ENCODE results near the gene RAPGEF3. TPM values are rescaled to one million over a fixed set of nuclear protein-coding genes. Genes with fewer than 3 reads are reported as not detected.

Gene RAPGEF3
- total RNA-seq, 6 experiments from 2014 or later = 2.0 to 4.1 (median 3.1) TPM

DNA sequence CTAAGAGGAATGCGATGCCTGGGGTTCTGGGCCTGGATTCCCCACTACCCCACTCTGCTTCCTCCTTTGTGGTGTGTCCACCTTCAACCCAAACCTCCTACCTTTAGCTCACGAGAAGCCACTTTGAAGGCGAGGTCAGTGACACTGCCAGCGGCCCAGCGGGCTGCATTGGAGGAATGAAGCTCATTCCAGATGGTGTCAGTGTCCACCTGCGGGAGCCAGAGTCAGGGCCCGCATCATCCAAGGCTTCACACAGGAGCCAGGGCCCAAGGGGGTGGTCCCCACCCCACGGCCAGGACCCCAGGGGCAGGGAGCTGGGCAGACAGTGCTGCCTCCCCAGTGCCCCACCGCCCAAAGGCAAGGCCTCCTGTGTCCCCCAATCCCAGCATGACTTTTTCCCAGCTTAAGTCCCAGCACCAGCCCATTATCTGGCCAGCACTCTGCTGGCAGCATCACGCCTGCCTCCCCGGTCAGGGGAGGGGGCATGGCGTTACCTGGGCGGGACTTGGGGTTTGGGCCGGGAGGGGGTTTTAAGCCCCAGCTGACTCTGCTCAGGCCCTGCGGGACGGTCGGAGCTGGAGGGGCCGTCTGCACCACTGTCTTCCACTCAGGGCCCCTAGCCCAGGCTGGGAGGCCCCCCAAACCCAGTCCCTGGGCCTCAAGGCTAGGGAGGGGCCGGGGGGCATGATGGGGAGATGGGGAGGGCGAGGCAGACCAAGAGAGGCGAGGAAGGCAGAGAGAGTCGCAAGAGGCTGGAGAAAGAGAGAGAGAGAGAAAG lies 31.2 kb upstream of the RAPGEF3 start:
- Mint-ChIP-seq H3K27ac (no peak overlapping the region), H3K4me1 (ENCODE audit: low read depth) (no peaks in the 10 kb centered on the region), H3K36me3 (ENCODE audit: low read depth) (peaks cover 22% of the 10 kb centered on the region), H3K9me3 (no peaks in the 10 kb centered on the region), H3K27me3 (ENCODE audit: insufficient read depth) (peaks cover 2% of the 10 kb centered on the region), H3K4me3 (no peak overlapping the region)
- DNase-seq = no peak
- TF ChIP-seq, protein P1, sequence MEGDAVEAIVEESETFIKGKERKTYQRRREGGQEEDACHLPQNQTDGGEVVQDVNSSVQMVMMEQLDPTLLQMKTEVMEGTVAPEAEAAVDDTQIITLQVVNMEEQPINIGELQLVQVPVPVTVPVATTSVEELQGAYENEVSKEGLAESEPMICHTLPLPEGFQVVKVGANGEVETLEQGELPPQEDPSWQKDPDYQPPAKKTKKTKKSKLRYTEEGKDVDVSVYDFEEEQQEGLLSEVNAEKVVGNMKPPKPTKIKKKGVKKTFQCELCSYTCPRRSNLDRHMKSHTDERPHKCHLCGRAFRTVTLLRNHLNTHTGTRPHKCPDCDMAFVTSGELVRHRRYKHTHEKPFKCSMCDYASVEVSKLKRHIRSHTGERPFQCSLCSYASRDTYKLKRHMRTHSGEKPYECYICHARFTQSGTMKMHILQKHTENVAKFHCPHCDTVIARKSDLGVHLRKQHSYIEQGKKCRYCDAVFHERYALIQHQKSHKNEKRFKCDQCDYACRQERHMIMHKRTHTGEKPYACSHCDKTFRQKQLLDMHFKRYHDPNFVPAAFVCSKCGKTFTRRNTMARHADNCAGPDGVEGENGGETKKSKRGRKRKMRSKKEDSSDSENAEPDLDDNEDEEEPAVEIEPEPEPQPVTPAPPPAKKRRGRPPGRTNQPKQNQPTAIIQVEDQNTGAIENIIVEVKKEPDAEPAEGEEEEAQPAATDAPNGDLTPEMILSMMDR (IDR thresholded peaks at IDR 0.05) = no peak

DNA sequence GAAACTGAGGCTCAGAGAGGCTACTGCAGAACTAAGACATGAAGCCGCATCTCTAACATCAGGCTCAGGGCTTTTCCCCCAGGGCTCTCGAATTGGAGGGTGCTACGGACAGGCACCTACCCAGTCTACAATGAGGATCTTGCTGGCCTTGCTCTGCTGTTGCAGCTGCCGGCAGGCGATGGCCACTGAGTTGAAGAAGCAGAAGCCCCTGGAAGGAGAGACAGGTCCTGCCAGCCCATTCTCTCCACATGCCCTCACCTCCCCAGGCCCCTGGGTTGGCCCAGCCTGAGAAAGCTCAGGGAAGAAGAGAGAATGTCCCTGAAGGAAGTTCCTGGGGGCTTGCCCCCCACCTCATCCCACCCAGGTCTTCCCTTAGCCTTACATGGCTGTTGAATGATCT lies 30.5 kb upstream of the RAPGEF3 start:
- Mint-ChIP-seq H3K4me1 (ENCODE audit: low read depth) (no peaks in the 10 kb centered on the region), H3K4me3 (no peak overlapping the region), H3K27ac (no peak overlapping the region), H3K9me3 (no peaks in the 10 kb centered on the region), H3K27me3 (ENCODE audit: insufficient read depth) (no peaks in the 10 kb centered on the region; the same call in none of the 2 replicates), H3K36me3 (ENCODE audit: low read depth) (peaks cover 22% of the 10 kb centered on the region)
- TF ChIP-seq, protein P1 (IDR thresholded peaks at IDR 0.05) = no peak
- DNase-seq = no peak

DNA sequence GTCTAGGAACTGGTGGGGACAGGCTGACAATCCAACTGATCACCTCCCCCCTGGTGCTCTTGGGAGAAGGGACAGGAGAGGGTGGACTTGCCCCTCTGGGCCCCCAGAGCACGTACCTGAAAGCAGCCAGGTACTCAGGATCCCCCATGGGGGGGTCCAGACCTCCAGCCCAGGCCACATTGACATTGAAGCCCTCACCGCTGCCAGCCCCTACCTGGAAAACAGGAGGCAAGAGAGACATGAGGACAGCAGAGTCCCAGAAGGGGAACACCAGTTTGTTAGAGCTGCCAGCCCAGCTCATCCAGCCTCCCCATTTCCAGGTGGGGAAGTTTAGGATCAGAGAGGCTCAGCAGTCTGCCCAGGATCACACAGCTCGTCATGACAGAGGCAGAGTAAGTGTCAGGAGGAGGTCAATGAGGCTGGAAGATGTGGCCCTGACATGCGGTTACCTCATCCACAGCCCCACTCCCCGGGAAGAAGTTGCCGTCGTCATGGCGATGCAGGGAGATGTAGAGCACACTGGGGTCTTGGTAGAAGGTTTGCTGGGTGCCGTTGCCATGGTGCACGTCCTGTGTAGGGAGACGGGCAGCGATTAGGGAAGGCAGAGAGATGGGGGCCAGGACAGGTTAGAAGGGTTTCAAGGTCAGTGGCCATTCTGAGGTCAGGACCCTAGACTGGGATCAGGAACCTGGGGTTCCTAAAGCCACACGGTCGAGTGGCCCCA lies 29.1 kb upstream of the RAPGEF3 start:
- Mint-ChIP-seq H3K36me3 (ENCODE audit: low read depth) (peaks cover 13% of the 10 kb centered on the region), H3K4me1 (ENCODE audit: low read depth) (no peaks in the 10 kb centered on the region), H3K9me3 (no peaks in the 10 kb centered on the region), H3K27ac (no peak overlapping the region), H3K27me3 (ENCODE audit: insufficient read depth) (peaks cover 2% of the 10 kb centered on the region), H3K4me3 (no peak overlapping the region)
- TF ChIP-seq, protein P1 (IDR thresholded peaks at IDR 0.05) = no peak
- DNase-seq = no peak

DNA sequence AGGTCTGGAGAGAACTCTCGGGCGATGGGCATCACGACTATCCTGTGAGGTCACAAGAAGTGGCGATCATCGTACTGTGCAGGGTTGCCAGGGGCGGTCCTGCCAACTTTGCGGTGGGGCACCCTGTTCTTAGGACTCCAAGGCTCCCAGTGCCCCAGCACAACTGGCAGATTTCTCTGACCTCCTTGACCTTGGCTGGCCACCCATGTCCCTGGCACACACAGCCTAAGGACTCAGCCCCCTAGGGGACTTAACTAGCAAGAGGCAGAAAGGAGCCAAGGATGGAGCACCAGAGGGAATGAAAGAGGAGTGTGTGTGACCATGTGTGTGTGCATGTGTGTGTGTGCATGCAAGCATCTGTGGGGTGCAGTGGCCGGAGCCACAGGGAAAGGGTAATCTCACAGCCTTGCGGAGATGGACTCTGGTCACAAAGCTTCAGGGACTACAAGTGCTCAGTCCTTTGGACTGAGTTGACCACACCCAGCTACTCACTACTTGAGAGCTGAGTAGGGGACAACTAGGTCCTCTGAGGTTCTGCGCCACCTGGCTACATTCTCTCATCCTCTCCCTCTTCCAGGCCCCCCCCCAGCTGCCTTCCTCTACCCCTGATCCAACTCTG lies 28.1 kb upstream of the RAPGEF3 start:
- H3K36me3 Mint-ChIP-seq (ENCODE audit: low read depth) = peaks cover 9% of the 10 kb centered on the region
- no peaks in the 10 kb centered on the region for H3K9me3 Mint-ChIP-seq
- H3K4me1 Mint-ChIP-seq (ENCODE audit: low read depth) = no peaks in the 10 kb centered on the region
- TF ChIP-seq, protein P1 (IDR thresholded peaks at IDR 0.05) = no peak
- DNase-seq = no peak
- H3K27me3 Mint-ChIP-seq (ENCODE audit: insufficient read depth) = peaks cover 2% of the 10 kb centered on the region
- H3K27ac Mint-ChIP-seq = no peak overlapping the region; the same call in 1 of the 2 replicates
- H3K4me3 Mint-ChIP-seq = no peak overlapping the region

DNA sequence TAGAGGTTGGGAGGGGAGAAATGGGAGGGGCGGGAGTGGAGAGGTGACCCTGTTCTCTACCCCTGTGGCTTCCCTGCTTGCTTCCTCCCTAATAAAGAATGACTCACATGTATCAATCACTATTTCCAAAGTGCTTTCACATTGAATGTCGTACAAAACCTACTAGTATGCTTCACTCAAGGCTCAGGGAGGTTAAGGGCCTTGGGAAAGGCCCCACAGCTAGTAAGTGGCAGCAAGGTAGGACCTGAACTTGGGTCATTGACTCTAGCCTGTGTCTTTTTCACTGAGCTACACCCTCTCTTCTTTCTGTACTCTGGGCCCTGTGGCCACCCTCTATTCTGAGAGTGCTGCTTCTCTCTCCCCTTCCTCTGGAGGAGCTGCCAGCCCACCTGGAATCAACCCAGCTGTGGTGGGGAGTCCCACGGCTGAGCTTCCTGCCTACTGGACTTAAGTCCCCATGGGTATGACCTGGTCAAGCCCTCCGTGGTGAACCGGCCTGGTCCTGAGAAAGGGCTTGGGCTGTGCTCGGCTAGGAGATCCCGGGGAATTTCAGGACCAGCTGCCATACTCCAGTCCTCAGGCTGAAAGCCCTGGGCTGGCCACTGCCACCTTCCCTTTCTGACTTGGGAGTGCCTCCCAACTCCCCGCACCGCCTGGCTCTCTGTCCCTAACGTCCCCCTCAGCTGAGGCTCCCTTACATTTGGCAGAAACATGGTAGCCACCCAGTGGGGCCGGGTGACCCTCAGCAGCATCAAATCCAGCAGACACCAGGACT lies 27.4 kb upstream of the RAPGEF3 start:
- H3K27me3 Mint-ChIP-seq (ENCODE audit: insufficient read depth) = peaks cover 4% of the 10 kb centered on the region
- peaks cover 9% of the 10 kb centered on the region for H3K36me3 Mint-ChIP-seq (ENCODE audit: low read depth)
- H3K27ac Mint-ChIP-seq = peak overlapping the region; percentile 52; the same call in 1 of the 2 replicates
- DNase-seq = no peak
- H3K4me3 Mint-ChIP-seq = no peak overlapping the region
- TF ChIP-seq, protein P1 (IDR thresholded peaks at IDR 0.05) = no peak
- H3K9me3 Mint-ChIP-seq = no peaks in the 10 kb centered on the region
- H3K4me1 Mint-ChIP-seq (ENCODE audit: low read depth) = no peaks in the 10 kb centered on the region

Data from HFFc6 (cell line).